Gastrocnemius medialis (tissue), 4 donors: ENCODE results near the gene SLC6A1. TPM values are rescaled to one million over a fixed set of nuclear protein-coding genes. Genes with fewer than 3 reads are reported as not detected.

Experiments used
- ATAC-seq, 2 donors: fragments of 150-250 bp; one replicate each; pipeline ENCODE4 v1.9.1; 2016
- DNase-seq, 2 donors: peaks; one replicate each; pipeline ENCODE4 v3.0.0-alpha.2; 2019
- H3K27ac ChIP-seq, 4 donors: fragments of 200-600 bp; sonication (generic); 1 replicate in 1 of 4; 2 replicates in 3 of 4; pipeline ENCODE4 v1.5.1; 2016 to 2018; ENCODE audit warnings: mild to moderate bottlenecking in 2 of 4, moderate library complexity in 1 of 4
- H3K27me3 ChIP-seq, 3 donors: fragments of 200-600 bp; sonication (generic) in 2 of 3; 1 replicate in 1 of 3; 2 replicates in 2 of 3; pipeline versions ENCODE4 v1.5.1 to v1.6.0; 2016 to 2019; ENCODE audit warnings: mild to moderate bottlenecking in 1 of 3, moderate library complexity in 1 of 3
- H3K36me3 ChIP-seq, 2 donors: fragments of 200-600 bp; sonication (generic) in 1 of 2; one replicate each; pipeline ENCODE4 v1.5.1; 2017 to 2018
- H3K4me1 ChIP-seq, 2 donors: fragments of 200-600 bp; sonication (generic) in 1 of 2; one replicate each; pipeline ENCODE4 v1.5.1; 2016 to 2017; ENCODE audit warnings: mild to moderate bottlenecking in 2 of 2
- H3K4me3 ChIP-seq, 4 donors: fragments of 200-600 bp; sonication (generic) in 3 of 4; 1 replicate in 1 of 4; 2 replicates in 3 of 4; pipeline ENCODE4 v1.5.1; 2016 to 2019; ENCODE audit warnings: mild to moderate bottlenecking in 2 of 4
- H3K9me3 ChIP-seq, 3 donors: fragments of 200-600 bp; sonication (generic) in 2 of 3; 1 replicate in 1 of 3; 2 replicates in 2 of 3; pipeline ENCODE4 v1.5.1; 2016 to 2019
- POLR2A ChIP-seq, 2 donors: fragments of 450-650 bp; IDR thresholded peaks; one replicate each; pipeline ENCODE4 v1.6.1; 2017; ENCODE audit warnings: antibody characterized with exemption in 2 of 2, mild to moderate bottlenecking in 2 of 2, moderate library complexity in 2 of 2
- in situ Hi-C, 4 donors: fragments of 200-750 bp; cut with MboI; loops; one replicate each; pipeline versions ENCODE4 v1.15.0 to v1.8.0; 2017; ENCODE audit warnings: low sequenced_read_pairs in 4 of 4
- intact Hi-C: fragments of 100-400 bp; cut with DNase I; formaldehyde crosslinking; loops from one replicate; pipeline ENCODE4 v1.15.1; 2023; ENCODE audit warnings: low total_unique reads
- total RNA-seq, 4 donors: library from RNA; depleted of rRNA; stranded (reverse); fragments of >200 nt; gene quantifications; one replicate each; pipeline versions ENCODE4 v1.1.0 to v1.2.3, GENCODE V29; 2016
- TF ChIP-seq, protein P1 (sequence below), 5 experiments: fragments of 450-650 bp in 3 of 5; fragments of 200-600 bp in 2 of 5; sonication (generic) in 2 of 5; IDR thresholded peaks in 4 of 5; conservative IDR thresholded peaks in 1 of 5; 1 replicate in 4 of 5; 2 replicates in 1 of 5; pipeline ENCODE4 v1.5.1; 2016 to 2019; ENCODE audit warnings: antibody characterized with exemption in 5 of 5, mild to moderate bottlenecking in 3 of 5, moderate library complexity in 3 of 5

Gene SLC6A1
- total RNA-seq, 4 donors from 2014 or later, result 0.23 to 0.36 (median 0.31) TPM

DNA sequence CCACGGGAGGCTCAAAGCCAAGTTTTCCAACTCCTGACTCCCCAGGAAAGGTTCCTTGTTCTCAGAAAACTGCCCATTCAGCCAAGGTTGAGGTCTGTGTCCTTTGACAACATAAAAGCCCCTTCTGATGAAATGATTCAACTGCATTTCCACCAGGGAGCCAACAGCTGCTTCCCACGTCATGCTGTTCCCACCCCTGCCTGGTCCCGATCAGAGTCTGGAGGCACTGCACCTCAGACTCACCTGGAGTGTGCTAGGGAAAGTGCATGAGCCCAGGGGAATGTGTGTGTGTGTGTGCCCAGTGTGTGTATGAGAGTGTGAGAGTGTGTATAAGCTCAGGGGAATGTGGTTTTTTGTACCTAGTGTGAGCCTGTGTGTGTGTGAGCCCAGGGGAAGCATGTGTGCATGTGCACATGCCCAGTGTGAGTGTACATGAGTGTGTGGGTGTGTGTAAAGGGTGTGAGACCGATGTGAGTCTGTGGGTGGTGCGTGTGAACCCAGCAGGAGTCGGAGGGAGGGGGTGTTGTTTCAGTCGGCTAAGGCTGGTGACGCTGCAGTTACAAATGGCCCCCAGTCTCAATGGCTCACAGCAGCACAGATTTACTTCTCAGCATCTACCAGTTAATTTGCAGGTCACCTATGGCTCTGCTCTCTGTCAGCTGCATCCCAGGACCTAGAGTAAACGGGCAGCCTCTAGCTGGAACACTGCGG is 20.3 kb upstream of the SLC6A1 start:
- H3K9me3 ChIP-seq, result no peaks in the 10 kb centered on the region
- H3K27ac ChIP-seq, result no peak overlapping the region
- no peak for TF ChIP-seq POLR2A (IDR thresholded peaks at IDR 0.05)
- TF ChIP-seq, protein P1, sequence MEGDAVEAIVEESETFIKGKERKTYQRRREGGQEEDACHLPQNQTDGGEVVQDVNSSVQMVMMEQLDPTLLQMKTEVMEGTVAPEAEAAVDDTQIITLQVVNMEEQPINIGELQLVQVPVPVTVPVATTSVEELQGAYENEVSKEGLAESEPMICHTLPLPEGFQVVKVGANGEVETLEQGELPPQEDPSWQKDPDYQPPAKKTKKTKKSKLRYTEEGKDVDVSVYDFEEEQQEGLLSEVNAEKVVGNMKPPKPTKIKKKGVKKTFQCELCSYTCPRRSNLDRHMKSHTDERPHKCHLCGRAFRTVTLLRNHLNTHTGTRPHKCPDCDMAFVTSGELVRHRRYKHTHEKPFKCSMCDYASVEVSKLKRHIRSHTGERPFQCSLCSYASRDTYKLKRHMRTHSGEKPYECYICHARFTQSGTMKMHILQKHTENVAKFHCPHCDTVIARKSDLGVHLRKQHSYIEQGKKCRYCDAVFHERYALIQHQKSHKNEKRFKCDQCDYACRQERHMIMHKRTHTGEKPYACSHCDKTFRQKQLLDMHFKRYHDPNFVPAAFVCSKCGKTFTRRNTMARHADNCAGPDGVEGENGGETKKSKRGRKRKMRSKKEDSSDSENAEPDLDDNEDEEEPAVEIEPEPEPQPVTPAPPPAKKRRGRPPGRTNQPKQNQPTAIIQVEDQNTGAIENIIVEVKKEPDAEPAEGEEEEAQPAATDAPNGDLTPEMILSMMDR (IDR thresholded peaks at IDR 0.05 in 4 of 5, conservative IDR thresholded peaks at IDR 0.05 in 1 of 5), result no peak
- H3K4me1 ChIP-seq, result peaks cover 3 to 4% of the 10 kb centered on the region in 2 donors
- ATAC-seq (no peak), DNase-seq (no peak)
- intact Hi-C loops, result no loop called here
- H3K27me3 ChIP-seq, result no peaks in the 10 kb centered on the region
- in situ Hi-C loops, result loop anchor here in 1 of 4 donors (25.0 kb wide), 1 partner anchor 690 kb away; no protein-coding TSS in a partner anchor
- H3K4me3 ChIP-seq, result no peak overlapping the region
- no peaks in the 10 kb centered on the region for H3K36me3 ChIP-seq

DNA sequence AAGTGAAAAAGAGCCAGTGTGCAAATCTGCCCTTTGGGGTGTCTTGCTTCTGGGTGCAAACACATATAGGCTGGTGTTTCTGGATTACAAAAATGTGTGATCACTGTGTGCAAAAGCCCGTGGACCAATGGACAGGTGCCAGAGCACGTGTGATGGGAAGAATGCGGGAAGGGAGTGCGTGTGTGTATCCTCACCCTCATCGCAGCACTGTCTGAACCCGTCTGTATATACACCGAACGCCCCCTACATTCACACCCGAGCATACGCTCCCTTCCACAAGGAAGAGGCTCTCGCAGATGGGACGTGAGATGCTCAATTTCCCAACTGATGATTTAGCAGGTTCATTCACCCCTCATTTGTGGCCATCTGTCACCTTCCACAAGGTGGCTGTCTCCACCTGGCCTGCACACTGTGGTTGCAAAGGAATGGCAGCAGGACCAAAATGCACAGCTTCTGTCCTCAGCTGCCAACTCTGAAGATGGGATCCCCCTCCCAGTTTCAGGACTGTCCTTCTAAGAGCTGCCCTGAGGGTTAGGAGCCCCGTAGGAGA is 19.4 kb upstream of the SLC6A1 start:
- Histone ChIP-seq H3K27me3 (no peaks in the 10 kb centered on the region), H3K9me3 (no peaks in the 10 kb centered on the region), H3K27ac (no peak overlapping the region), H3K4me1 (no peaks in the 10 kb centered on the region), H3K36me3 (no peaks in the 10 kb centered on the region), H3K4me3 (no peak overlapping the region)
- intact Hi-C loops (no loop called here), in situ Hi-C loops (loop anchor here in 1 of 4 donors (25.0 kb wide), 1 partner anchor 689 kb away; no protein-coding TSS in a partner anchor)
- TF ChIP-seq, protein P1 (IDR thresholded peaks at IDR 0.05 in 4 of 5, conservative IDR thresholded peaks at IDR 0.05 in 1 of 5), result no peak
- no peak for TF ChIP-seq POLR2A (IDR thresholded peaks at IDR 0.05)
- no peak for ATAC-seq
- DNase-seq, result no peak

DNA sequence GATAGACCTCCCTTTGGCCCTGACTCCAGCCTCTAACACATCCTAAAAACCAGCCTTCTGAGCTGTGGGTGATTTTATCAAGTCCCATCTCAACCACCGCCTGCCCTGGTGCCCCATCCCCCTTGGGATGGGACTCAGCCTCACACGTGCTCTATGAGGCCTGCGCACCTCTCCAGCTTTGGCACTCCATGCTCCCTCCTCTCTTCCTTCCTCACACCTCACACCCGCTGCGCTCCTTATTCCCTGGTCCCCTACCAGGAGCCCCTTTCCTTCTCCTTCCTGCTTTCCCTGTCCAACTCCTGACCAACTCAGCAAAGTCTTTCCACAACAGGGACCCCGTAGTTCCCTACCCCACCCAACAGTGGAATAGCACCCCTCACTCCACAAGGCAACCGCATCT is 18.4 kb upstream of the SLC6A1 start:
- no peak for TF ChIP-seq POLR2A (IDR thresholded peaks at IDR 0.05)
- TF ChIP-seq, protein P1 (IDR thresholded peaks at IDR 0.05 in 4 of 5, conservative IDR thresholded peaks at IDR 0.05 in 1 of 5), result no peak
- Histone ChIP-seq H3K27ac (no peak overlapping the region), H3K27me3 (no peaks in the 10 kb centered on the region), H3K36me3 (no peaks in the 10 kb centered on the region), H3K4me1 (no peaks in the 10 kb centered on the region), H3K9me3 (no peaks in the 10 kb centered on the region), H3K4me3 (no peak overlapping the region)
- no peak for DNase-seq
- intact Hi-C loops (no loop called here), in situ Hi-C loops (loop anchor here in 1 of 4 donors (25.0 kb wide), 1 partner anchor 688 kb away; no protein-coding TSS in a partner anchor)
- no peak for ATAC-seq

GRCh38 chr3:10974746-10975375 is 17.7 kb upstream of the SLC6A1 start:
- no peak overlapping the region for H3K27ac ChIP-seq
- DNase-seq (no peak), ATAC-seq (no peak)
- no peaks in the 10 kb centered on the region for H3K9me3 ChIP-seq
- no peaks in the 10 kb centered on the region for H3K27me3 ChIP-seq
- H3K4me1 ChIP-seq, result no peaks in the 10 kb centered on the region
- no peak overlapping the region for H3K4me3 ChIP-seq
- H3K36me3 ChIP-seq, result no peaks in the 10 kb centered on the region
- in situ Hi-C loops (loop anchor here in 1 of 4 donors (25.0 kb wide), 1 partner anchor 687 kb away; no protein-coding TSS in a partner anchor), intact Hi-C loops (no loop called here)
- TF ChIP-seq POLR2A (IDR thresholded peaks at IDR 0.05), result no peak
- TF ChIP-seq, protein P1 (IDR thresholded peaks at IDR 0.05 in 4 of 5, conservative IDR thresholded peaks at IDR 0.05 in 1 of 5), result no peak
